GM12878 (cell line): Measurements from ENCODE around the gene GPC6. TPM values are rescaled to one million over a fixed set of nuclear protein-coding genes. Genes with fewer than 3 reads are reported as not detected.

ENCODE experiments used
- ATAC-seq: fragments of 200-7000 bp; cut with Tn5 transposase; 3 replicates; pipeline ENCODE4 v1.9.1; 2020; ENCODE audit warnings: mild to moderate bottlenecking, moderate library complexity
- BruUV-seq: library from RNA; stranded (reverse); fragments of 400-500 nt; replicated peaks from 2 replicates; lab custom pipeline; 2021; lab: Mats Ljungman, UMichigan
- CTCF ChIA-PET: fragments of 300-600 bp; sonication (Branson Sonifier 250); formaldehyde crosslinking; extraction: SDS; loops from one replicate; lab custom pipeline; 2021; ENCODE audit warnings: inconsistent platforms; lab: Yijun Ruan, JAX
- POLR2A ChIA-PET: fragments of 350-600 bp; formaldehyde crosslinking; extraction: SDS; loops from one replicate; lab custom pipeline; 2021; ENCODE audit warnings: inconsistent platforms; lab: Charles Lee
- RAD21 ChIA-PET: fragments of 300-600 bp; sonication (Branson Sonifier 250); formaldehyde crosslinking; loops from one replicate; lab custom pipeline; 2023; ENCODE audit warnings: antibody characterized with exemption; ENCODE audit not compliant: unreplicated experiment; lab: Charles Lee
- SMC1A ChIA-PET: fragments of 300-600 bp; sonication (Branson Sonifier 250); formaldehyde crosslinking; loops from one replicate; lab custom pipeline; 2023; ENCODE audit not compliant: unreplicated experiment, uncharacterized antibody; lab: Charles Lee
- DNase-seq: peaks from one replicate; pipeline ENCODE4 v3.0.0-alpha.2; 2011; ENCODE audit warnings: low read depth, low spot score
- FAIRE-seq: peaks from 3 replicates; lab custom pipeline; 2011; peaks lifted over from hg19 to GRCh38; lab: Jason Lieb, UNC
- H2AFZ ChIP-seq: 2 replicates; pipeline ENCODE4 v1.6.0; 2011; ENCODE audit warnings: low read depth, low read length, control low read depth; ENCODE audit not compliant: control insufficient read depth
- H3K27ac ChIP-seq: 2 replicates; pipeline ENCODE4 v1.5.1; 2011; ENCODE audit warnings: control low read depth; ENCODE audit not compliant: control insufficient read depth, insufficient read depth
- H3K27me3 ChIP-seq, 2 experiments: replicated peaks in 1 of 2; 2 replicates each; pipeline versions ENCODE4 v1.6.0 to v1.6.1; 2011; ENCODE audit warnings: low read length in 1 of 2; ENCODE audit not compliant: control insufficient read depth in 2 of 2, insufficient read depth in 2 of 2
- H3K36me3 ChIP-seq, 2 experiments: 2 replicates each; pipeline ENCODE4 v1.5.1; 2011; ENCODE audit warnings: low read length in 1 of 2; ENCODE audit not compliant: control insufficient read depth in 2 of 2, insufficient read depth in 2 of 2
- H3K4me1 ChIP-seq: 2 replicates; pipeline ENCODE4 v1.6.1; 2011; ENCODE audit warnings: mild to moderate bottlenecking, low read length, moderate library complexity, mixed read lengths; ENCODE audit not compliant: control insufficient read depth, insufficient read depth
- H3K4me2 ChIP-seq: 2 replicates; pipeline ENCODE4 v1.6.0; 2011; ENCODE audit warnings: control low read depth; ENCODE audit not compliant: control insufficient read depth, insufficient read depth
- H3K4me3 ChIP-seq: fragments of 200-600 bp; sonication (generic); 2 replicates; pipeline ENCODE4 v1.5.1; 2016
- H3K79me2 ChIP-seq: 2 replicates; pipeline ENCODE4 v1.6.0; 2011; ENCODE audit warnings: low read length; ENCODE audit not compliant: control insufficient read depth, insufficient read depth
- H3K9ac ChIP-seq: 2 replicates; pipeline ENCODE4 v1.8.0; 2011; ENCODE audit warnings: low read length, control low read depth, mixed read lengths; ENCODE audit not compliant: control insufficient read depth, insufficient read depth
- H3K9me3 ChIP-seq: replicated peaks from 3 replicates; pipeline ENCODE4 v1.5.1; 2011; ENCODE audit warnings: mild to moderate bottlenecking, low read length; ENCODE audit not compliant: control insufficient read depth, insufficient read depth
- H4K20me1 ChIP-seq: 2 replicates; pipeline ENCODE4 v1.6.0; 2011; ENCODE audit not compliant: control insufficient read depth, insufficient read depth
- ATF7 ChIP-seq: fragments of 450-650 bp; IDR thresholded peaks from 2 replicates; pipeline ENCODE4 v1.6.1; 2016; ENCODE audit warnings: low read depth, mild to moderate bottlenecking
- EED ChIP-seq: sonication (generic); IDR thresholded peaks from 2 replicates; pipeline ENCODE4 v1.6.1; 2016; ENCODE audit warnings: antibody characterized with exemption, low read depth
- ETV6 ChIP-seq, 2 experiments: fragments of 450-650 bp in 1 of 2; IDR thresholded peaks in 1 of 2; conservative IDR thresholded peaks in 1 of 2; 2 replicates each; pipeline ENCODE4 v1.6.1; 2014; ENCODE audit warnings: antibody characterized with exemption in 1 of 2, borderline replicate concordance in 1 of 2, low read depth in 1 of 2, mild to moderate bottlenecking in 1 of 2, moderate library complexity in 1 of 2
- EZH2 ChIP-seq: IDR thresholded peaks from 2 replicates; pipeline ENCODE4 v1.6.1; 2012; ENCODE audit warnings: low read depth, mild to moderate bottlenecking, control low read depth, inconsistent platforms, low read length, borderline replicate concordance; ENCODE audit not compliant: control insufficient read depth
- FOS ChIP-seq: IDR thresholded peaks from 3 replicates; pipeline ENCODE4 v1.6.1; 2011; ENCODE audit warnings: borderline replicate concordance; ENCODE audit not compliant: insufficient read length; ENCODE audit errors: extremely low read depth
- HDAC2 ChIP-seq: fragments of 200-600 bp; sonication (generic); IDR thresholded peaks from 2 replicates; pipeline ENCODE4 v1.6.1; 2017
- KAT2A ChIP-seq: conservative IDR thresholded peaks from 2 replicates; pipeline ENCODE4 v1.6.1; 2011; ENCODE audit warnings: low read depth, low read length; ENCODE audit not compliant: control insufficient read depth
- MTA2 ChIP-seq: fragments of 450-650 bp; IDR thresholded peaks from 2 replicates; pipeline ENCODE4 v1.6.1; 2016; ENCODE audit warnings: low read depth, mild to moderate bottlenecking, moderate library complexity
- POLR2AphosphoS2 ChIP-seq: IDR thresholded peaks from 2 replicates; pipeline ENCODE4 v1.6.1; 2011; ENCODE audit warnings: low read depth, mild to moderate bottlenecking, low read length, improper control_type of control experiment, moderate library complexity
- RAD51 ChIP-seq: fragments of 450-650 bp; IDR thresholded peaks from 2 replicates; pipeline ENCODE4 v1.6.1; 2016; ENCODE audit warnings: moderate library complexity, mild to moderate bottlenecking, inconsistent platforms
- SP1 ChIP-seq: IDR thresholded peaks from one replicate; pipeline ENCODE4 v1.6.1; 2011; ENCODE audit warnings: low read depth, low read length
- WRNIP1 ChIP-seq: IDR thresholded peaks from 2 replicates; pipeline ENCODE4 v1.6.1; 2011; ENCODE audit warnings: low read depth, low read length, improper control_type of control experiment, borderline replicate concordance
- WGBS: methylation state at CpG from one replicate; pipeline ENCODE4 v1.1.6; 2016; ENCODE audit warnings: low lambda C conversion rate; ENCODE audit not compliant: insufficient replicate concordance, insufficient coverage; ENCODE audit errors: missing lambda C conversion rate; 5-methylcytosine and 5-hydroxymethylcytosine counted together
- in situ Hi-C: fragments of 300-500 bp; cut with MboI; formaldehyde crosslinking; loops from 9 replicates; pipeline ENCODE4 v1.14.3; 2018; ENCODE audit warnings: mixed read lengths
- intact Hi-C: fragments of 100-400 bp; cut with micrococcal nuclease; formaldehyde crosslinking; loops from one replicate; pipeline ENCODE4 v1.14.2; 2022; ENCODE audit not compliant: unreplicated experiment
- polyA plus RNA-seq, 11 experiments: library from polyadenylated mRNA; depleted of rRNA in 4 of 11; unstranded in 6 of 11; stranded (reverse) in 5 of 11; fragments of >200 nt; fragmentation: Nextera tagmentation in 4 of 11; fragmentation: Illumina TruSeq in 1 of 11; extraction: Ambion mirVana in 4 of 11; extraction: Trizol in 1 of 11; gene quantifications; 1 replicate in 1 of 11; 2 replicates in 10 of 11; pipeline versions ENCODE4 v1.2.1 to v1.2.3, GENCODE V29; 2011 to 2016; ENCODE audit warnings: inconsistent platforms in 2 of 11, missing spikeins in 2 of 11, low read depth in 1 of 11
- total RNA-seq, 4 experiments: library from RNA; depleted of rRNA in 3 of 4; stranded (reverse); fragments of >200 nt in 3 of 4; fragmentation: Illumina TruSeq in 1 of 4; extraction: Trizol in 1 of 4; gene quantifications; 2 replicates each; pipeline versions ENCODE4 v1.2.1 to v1.2.3, GENCODE V29; 2013 to 2021
- TF ChIP-seq, protein P1 (sequence below): IDR thresholded peaks from 2 replicates; pipeline ENCODE4 v1.6.1; 2012; ENCODE audit warnings: improper control_type of control experiment, low read depth, low read length; ENCODE audit not compliant: insufficient replicate concordance
- TF ChIP-seq, protein P2 (sequence below): IDR thresholded peaks from 2 replicates; pipeline ENCODE4 v1.6.1; 2012; ENCODE audit warnings: low read depth, low read length, improper control_type of control experiment

The GPC6 gene
- total and polyA plus RNA-seq, 10 of the 15 experiments (the other 5 are each of a cell fraction or from before 2014, with no cell fraction given) = 0.03 to 0.04 (median 0.03) TPM; not detected in 7

DNA sequence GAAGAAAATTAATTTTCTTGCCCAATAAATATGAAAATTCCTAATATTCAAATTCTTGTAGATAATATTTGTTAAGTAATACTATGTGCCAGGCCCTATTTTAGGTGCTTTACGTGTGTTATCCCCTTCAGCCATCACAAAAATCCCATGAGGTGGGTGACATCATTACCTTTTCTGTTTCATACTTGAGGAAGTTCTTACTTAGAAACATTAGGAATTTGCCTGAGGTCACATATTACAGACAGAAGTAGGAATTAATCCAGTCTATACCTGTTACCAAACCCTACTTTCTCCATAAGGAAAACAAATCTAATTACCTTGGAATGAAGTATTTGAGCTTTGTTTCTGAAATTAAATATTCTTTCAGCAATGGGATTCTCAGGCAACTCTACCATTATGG is 336.1 kb downstream of the GPC6 start:
- CTCF ChIA-PET = no interaction called here
- in situ Hi-C loops = no loop called here

More for the DNA sequence above, 336.1 kb downstream of the GPC6 start:
- intact Hi-C loops = no loop called here
- RAD21 ChIA-PET = no interaction called here
- no peak overlapping the region for H2AFZ ChIP-seq
- no TSS peak for BruUV-seq
- FAIRE-seq (no peak), DNase-seq (no peak), ATAC-seq (no peak)
- SMC1A ChIA-PET = no interaction called here
- H3K9ac ChIP-seq = no peak overlapping the region
- no peak for TF ChIP-seq EZH2
- TF ChIP-seq EED = no peak
- no peak for TF ChIP-seq HDAC2
- TF ChIP-seq, protein P1, sequence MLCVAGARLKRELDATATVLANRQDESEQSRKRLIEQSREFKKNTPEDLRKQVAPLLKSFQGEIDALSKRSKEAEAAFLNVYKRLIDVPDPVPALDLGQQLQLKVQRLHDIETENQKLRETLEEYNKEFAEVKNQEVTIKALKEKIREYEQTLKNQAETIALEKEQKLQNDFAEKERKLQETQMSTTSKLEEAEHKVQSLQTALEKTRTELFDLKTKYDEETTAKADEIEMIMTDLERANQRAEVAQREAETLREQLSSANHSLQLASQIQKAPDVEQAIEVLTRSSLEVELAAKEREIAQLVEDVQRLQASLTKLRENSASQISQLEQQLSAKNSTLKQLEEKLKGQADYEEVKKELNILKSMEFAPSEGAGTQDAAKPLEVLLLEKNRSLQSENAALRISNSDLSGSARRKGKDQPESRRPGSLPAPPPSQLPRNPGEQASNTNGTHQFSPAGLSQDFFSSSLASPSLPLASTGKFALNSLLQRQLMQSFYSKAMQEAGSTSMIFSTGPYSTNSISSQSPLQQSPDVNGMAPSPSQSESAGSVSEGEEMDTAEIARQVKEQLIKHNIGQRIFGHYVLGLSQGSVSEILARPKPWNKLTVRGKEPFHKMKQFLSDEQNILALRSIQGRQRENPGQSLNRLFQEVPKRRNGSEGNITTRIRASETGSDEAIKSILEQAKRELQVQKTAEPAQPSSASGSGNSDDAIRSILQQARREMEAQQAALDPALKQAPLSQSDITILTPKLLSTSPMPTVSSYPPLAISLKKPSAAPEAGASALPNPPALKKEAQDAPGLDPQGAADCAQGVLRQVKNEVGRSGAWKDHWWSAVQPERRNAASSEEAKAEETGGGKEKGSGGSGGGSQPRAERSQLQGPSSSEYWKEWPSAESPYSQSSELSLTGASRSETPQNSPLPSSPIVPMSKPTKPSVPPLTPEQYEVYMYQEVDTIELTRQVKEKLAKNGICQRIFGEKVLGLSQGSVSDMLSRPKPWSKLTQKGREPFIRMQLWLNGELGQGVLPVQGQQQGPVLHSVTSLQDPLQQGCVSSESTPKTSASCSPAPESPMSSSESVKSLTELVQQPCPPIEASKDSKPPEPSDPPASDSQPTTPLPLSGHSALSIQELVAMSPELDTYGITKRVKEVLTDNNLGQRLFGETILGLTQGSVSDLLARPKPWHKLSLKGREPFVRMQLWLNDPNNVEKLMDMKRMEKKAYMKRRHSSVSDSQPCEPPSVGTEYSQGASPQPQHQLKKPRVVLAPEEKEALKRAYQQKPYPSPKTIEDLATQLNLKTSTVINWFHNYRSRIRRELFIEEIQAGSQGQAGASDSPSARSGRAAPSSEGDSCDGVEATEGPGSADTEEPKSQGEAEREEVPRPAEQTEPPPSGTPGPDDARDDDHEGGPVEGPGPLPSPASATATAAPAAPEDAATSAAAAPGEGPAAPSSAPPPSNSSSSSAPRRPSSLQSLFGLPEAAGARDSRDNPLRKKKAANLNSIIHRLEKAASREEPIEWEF = no peak
- TF ChIP-seq, protein P2, sequence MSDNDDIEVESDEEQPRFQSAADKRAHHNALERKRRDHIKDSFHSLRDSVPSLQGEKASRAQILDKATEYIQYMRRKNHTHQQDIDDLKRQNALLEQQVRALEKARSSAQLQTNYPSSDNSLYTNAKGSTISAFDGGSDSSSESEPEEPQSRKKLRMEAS = no peak
- TF ChIP-seq SP1 = no peak
- no peak for TF ChIP-seq WRNIP1
- TF ChIP-seq FOS = no peak
- TF ChIP-seq ATF7 = no peak
- no peak for TF ChIP-seq MTA2
- no peak for TF ChIP-seq ETV6 (conservative IDR thresholded peaks at IDR 0.05 in 1 of 2, IDR thresholded peaks at IDR 0.05 in 1 of 2; ENCODE audit: borderline replicate concordance in 1 of 2, low read depth in 1 of 2)
- TF ChIP-seq POLR2AphosphoS2 = no peak
- TF ChIP-seq KAT2A = no peak
- TF ChIP-seq RAD51 = no peak
- H3K27ac ChIP-seq = no peak overlapping the region
- H3K9me3 ChIP-seq = no peaks in the 10 kb centered on the region
- POLR2A ChIA-PET = no interaction called here
- no peaks in the 10 kb centered on the region for H3K4me1 ChIP-seq
- H4K20me1 ChIP-seq = no peaks in the 10 kb centered on the region
- H3K4me3 ChIP-seq = no peak overlapping the region
- no peaks in the 10 kb centered on the region for H3K36me3 ChIP-seq
- H3K4me2 ChIP-seq = no peak overlapping the region
- 0% methylated on average over 1 of the region's 1 CpG for WGBS
- H3K79me2 ChIP-seq = no peaks in the 10 kb centered on the region
- no peaks in the 10 kb centered on the region for H3K27me3 ChIP-seq
